Upper lobe of left lung (tissue), 4 donors: ENCODE measurements around the gene SMIM29.

Experiments used
- EP300 ChIP-seq, 4 donors: sonication (generic); formaldehyde crosslinking; IDR thresholded peaks; one replicate each; pipeline ENCODE4 v1.5.1; 2017; ENCODE audit warnings: antibody characterized with exemption in 4 of 4, control low read depth in 2 of 4
- POLR2A ChIP-seq, 4 donors: fragments of 450-650 bp; IDR thresholded peaks; one replicate each; pipeline ENCODE4 v1.5.1; 2016 to 2017; ENCODE audit warnings: antibody characterized with exemption in 4 of 4, mild to moderate bottlenecking in 2 of 4
- TF ChIP-seq, protein P1 (sequence below), 6 experiments: fragments of 450-650 bp in 4 of 6; fragments of 200-600 bp in 2 of 6; sonication (generic) in 2 of 6; IDR thresholded peaks; one replicate each; pipeline ENCODE4 v1.5.1; 2016 to 2019; ENCODE audit warnings: antibody characterized with exemption in 6 of 6

DNA sequence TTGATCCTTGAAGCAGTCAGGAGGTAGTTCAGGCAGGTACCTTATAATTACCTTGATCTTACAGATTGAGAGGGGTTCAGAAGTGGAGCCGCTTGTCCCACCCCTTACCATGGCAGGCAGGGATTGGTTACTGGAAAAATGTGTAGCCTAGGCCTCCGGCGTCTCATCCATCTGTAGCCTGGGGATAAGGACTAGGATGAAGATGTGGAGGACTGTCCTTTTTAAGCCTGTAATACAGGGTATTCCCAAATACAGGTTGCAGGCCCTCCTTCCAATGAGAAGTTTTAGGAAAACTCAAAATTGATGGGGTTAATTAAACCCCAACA lies 9.3 kb downstream of the SMIM29 start:
- TF ChIP-seq, protein P1, sequence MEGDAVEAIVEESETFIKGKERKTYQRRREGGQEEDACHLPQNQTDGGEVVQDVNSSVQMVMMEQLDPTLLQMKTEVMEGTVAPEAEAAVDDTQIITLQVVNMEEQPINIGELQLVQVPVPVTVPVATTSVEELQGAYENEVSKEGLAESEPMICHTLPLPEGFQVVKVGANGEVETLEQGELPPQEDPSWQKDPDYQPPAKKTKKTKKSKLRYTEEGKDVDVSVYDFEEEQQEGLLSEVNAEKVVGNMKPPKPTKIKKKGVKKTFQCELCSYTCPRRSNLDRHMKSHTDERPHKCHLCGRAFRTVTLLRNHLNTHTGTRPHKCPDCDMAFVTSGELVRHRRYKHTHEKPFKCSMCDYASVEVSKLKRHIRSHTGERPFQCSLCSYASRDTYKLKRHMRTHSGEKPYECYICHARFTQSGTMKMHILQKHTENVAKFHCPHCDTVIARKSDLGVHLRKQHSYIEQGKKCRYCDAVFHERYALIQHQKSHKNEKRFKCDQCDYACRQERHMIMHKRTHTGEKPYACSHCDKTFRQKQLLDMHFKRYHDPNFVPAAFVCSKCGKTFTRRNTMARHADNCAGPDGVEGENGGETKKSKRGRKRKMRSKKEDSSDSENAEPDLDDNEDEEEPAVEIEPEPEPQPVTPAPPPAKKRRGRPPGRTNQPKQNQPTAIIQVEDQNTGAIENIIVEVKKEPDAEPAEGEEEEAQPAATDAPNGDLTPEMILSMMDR (IDR thresholded peaks at IDR 0.05), result no peak
- TF ChIP-seq POLR2A (IDR thresholded peaks at IDR 0.05) (no peak), EP300 (IDR thresholded peaks at IDR 0.05) (no peak)
